ENCODE measurements around the gene CIROP.

The CIROP gene

DNA sequence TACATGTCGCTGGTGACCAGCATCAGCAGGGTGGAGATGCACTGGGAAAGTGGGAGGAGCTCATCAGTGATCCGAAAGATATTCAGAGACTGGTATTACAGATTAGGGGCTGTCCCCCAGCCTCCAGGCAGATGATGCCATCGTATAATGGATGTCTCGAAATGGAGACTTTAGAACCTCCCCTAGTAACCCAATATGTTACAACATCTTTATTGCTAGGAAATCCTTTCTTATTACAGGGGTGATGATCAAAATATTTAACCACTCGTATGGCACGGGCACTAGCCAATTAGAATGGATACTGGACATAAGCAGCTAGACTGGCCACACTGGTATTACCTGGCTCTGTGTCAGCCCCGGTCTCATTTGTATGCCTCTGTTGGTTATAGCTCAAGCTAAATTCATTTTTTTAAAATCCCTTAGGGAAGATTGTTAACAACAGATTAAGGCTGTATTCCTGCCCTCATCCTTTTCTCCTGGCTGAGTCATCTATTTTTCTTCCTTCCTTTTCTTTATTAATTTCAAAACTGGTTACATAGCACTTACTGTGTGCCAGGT lies 25.0 kb upstream of the CIROP start:
- Histone ChIP-seq H3K79me2 (ENCODE audit: control insufficient read depth, insufficient read depth, low read length, poor library complexity) (no peaks in the 10 kb centered on the region), H2BK12ac (ENCODE audit: low read length) (no peak overlapping the region), H3K79me1 (ENCODE audit: low read length) (no peaks in the 10 kb centered on the region), H3K18ac (ENCODE audit: low read length) (no peak overlapping the region), H2AFZ (ENCODE audit: insufficient read depth, low read length, poor library complexity) (no peak overlapping the region), H3K27ac (ENCODE audit: low read depth, low read length) (no peak overlapping the region), H2BK120ac (ENCODE audit: insufficient read depth, low read length, poor library complexity) (no peak overlapping the region), H3K4me1 (ENCODE audit: control insufficient read depth in 1 of 2, insufficient read depth in 2 of 2, low read length in 2 of 2) (no peaks in the 10 kb centered on the region), H3K9me3 (ENCODE audit: insufficient read depth, low read depth, low read length) (no peaks in the 10 kb centered on the region), H4K12ac (ENCODE audit: low read depth, low read length) (no peak overlapping the region), H3K9ac (ENCODE audit: low read length) (no peak overlapping the region), H3K4me2 (ENCODE audit: low read length) (no peak overlapping the region), H3K27me3 (ENCODE audit: insufficient read depth, low read length) (no peaks in the 10 kb centered on the region), H4K91ac (ENCODE audit: low read depth, low read length) (no peak overlapping the region), H3K4me3 (ENCODE audit: low read depth, low read length) (no peak overlapping the region), H3K23ac (ENCODE audit: low read length) (no peak overlapping the region), H2BK5ac (ENCODE audit: low read depth, low read length, poor library complexity) (no peak overlapping the region), H3K36me3 (ENCODE audit: control insufficient read depth in 1 of 2, insufficient read depth in 2 of 2, low read length in 2 of 2) (peaks cover 26 to 27% of the 10 kb centered on the region in 2 experiments), H2AK5ac (ENCODE audit: low read length) (no peak overlapping the region), H4K8ac (ENCODE audit: low read depth, low read length) (no peak overlapping the region), H3K14ac (ENCODE audit: low read length) (no peak overlapping the region), H3K4ac (ENCODE audit: low read depth, low read length) (no peak overlapping the region)
- peak; percentile 61 to 76 for DNase-seq
- WGBS (ENCODE audit: extremely low coverage, insufficient coverage, insufficient read length) = no CpG with 5 or more reads among the region's 7 CpGs

DNA sequence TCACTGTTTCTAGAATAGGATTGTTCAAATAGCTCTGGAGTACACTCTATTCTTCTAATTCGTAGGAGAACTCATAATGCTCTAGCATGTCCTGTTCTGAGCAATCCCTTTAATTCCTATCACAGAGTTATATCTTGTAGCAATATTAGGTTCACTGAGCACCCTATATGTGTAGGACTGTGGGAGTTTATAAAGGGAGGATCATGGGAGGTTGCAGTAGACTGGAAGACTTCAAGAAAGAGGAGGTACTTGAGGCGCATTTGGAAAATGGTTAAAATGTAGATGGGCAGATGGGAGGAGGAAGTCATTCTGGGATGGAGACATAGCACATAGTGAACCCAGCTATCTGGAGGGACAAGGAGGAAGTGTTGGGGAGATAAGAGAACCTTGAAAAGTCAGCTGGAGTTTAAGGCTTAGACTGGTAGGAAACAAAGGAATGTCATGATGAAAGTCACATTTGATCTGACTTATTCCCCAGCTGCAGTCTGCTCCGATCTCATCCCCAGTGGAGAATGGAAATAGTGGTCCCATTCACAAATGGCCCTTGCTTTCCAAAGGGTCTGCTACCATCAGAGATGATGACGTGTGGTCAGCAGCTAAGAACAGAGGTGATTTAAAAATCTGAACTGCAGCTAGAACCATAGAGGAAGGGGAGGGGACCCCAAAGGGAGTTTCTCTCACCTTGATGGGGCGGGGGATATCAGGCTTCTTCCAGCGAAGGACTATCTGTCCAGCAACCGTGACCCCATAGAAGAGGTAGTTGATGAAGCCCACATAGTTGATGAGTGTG lies 24.4 kb upstream of the CIROP start:
- H3K4ac ChIP-seq (ENCODE audit: low read depth, low read length) = no peak overlapping the region
- H2BK120ac ChIP-seq (ENCODE audit: insufficient read depth, low read length, poor library complexity) = no peak overlapping the region
- H2BK5ac ChIP-seq (ENCODE audit: low read depth, low read length, poor library complexity) = no peak overlapping the region
- no peak overlapping the region for H3K23ac ChIP-seq (ENCODE audit: low read length)
- no peak overlapping the region for H3K27ac ChIP-seq (ENCODE audit: low read depth, low read length)
- H4K12ac ChIP-seq (ENCODE audit: low read depth, low read length) = no peak overlapping the region
- H3K27me3 ChIP-seq (ENCODE audit: insufficient read depth, low read length) = no peaks in the 10 kb centered on the region
- DNase-seq = no peak
- no peaks in the 10 kb centered on the region for H3K79me1 ChIP-seq (ENCODE audit: low read length)
- no peak overlapping the region for H3K18ac ChIP-seq (ENCODE audit: low read length)
- H3K9me3 ChIP-seq (ENCODE audit: insufficient read depth, low read depth, low read length) = no peaks in the 10 kb centered on the region
- no peak overlapping the region for H2AFZ ChIP-seq (ENCODE audit: insufficient read depth, low read length, poor library complexity)
- H4K91ac ChIP-seq (ENCODE audit: low read depth, low read length) = no peak overlapping the region
- no CpG with 5 or more reads among the region's 7 CpGs for WGBS (ENCODE audit: extremely low coverage, insufficient coverage, insufficient read length)
- H2AK5ac ChIP-seq (ENCODE audit: low read length) = no peak overlapping the region
- H3K79me2 ChIP-seq (ENCODE audit: control insufficient read depth, insufficient read depth, low read length, poor library complexity) = no peaks in the 10 kb centered on the region
- no peaks in the 10 kb centered on the region for H3K4me1 ChIP-seq (ENCODE audit: control insufficient read depth in 1 of 2, insufficient read depth in 2 of 2, low read length in 2 of 2)
- no peak overlapping the region for H4K8ac ChIP-seq (ENCODE audit: low read depth, low read length)
- no peak overlapping the region for H2BK12ac ChIP-seq (ENCODE audit: low read length)
- H3K14ac ChIP-seq (ENCODE audit: low read length) = no peak overlapping the region
- H3K9ac ChIP-seq (ENCODE audit: low read length) = no peak overlapping the region
- peaks cover 26 to 27% of the 10 kb centered on the region in 2 experiments for H3K36me3 ChIP-seq (ENCODE audit: control insufficient read depth in 1 of 2, insufficient read depth in 2 of 2, low read length in 2 of 2)
- H3K4me3 ChIP-seq (ENCODE audit: low read depth, low read length) = no peak overlapping the region
- no peak overlapping the region for H3K4me2 ChIP-seq (ENCODE audit: low read length)

DNA sequence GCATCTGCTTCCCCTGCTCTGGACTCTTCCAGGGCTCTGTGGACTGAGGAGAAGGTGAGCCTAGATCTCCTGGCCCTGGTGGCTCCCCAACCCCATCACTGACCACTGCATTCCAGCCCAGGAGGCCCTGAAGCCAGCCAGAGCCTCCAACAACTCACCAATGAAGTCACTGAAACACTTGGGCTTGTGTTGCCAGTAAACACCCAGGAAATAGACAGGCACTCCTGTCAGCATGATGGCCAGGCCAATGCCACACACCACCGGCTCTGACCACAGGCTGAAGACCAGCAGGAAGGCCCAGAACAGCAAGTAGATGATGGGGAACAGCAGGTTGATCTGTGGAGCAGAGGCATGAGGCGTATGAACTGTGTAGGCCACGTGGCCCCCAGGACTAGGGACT lies 23.1 kb upstream of the CIROP start:
- H2AK5ac ChIP-seq (ENCODE audit: low read length) = no peak overlapping the region
- no peak overlapping the region for H4K91ac ChIP-seq (ENCODE audit: low read depth, low read length)
- H3K18ac ChIP-seq (ENCODE audit: low read length) = no peak overlapping the region
- H3K23ac ChIP-seq (ENCODE audit: low read length) = no peak overlapping the region
- no peak overlapping the region for H3K9ac ChIP-seq (ENCODE audit: low read length)
- H3K4ac ChIP-seq (ENCODE audit: low read depth, low read length) = no peak overlapping the region
- H3K36me3 ChIP-seq (ENCODE audit: control insufficient read depth in 1 of 2, insufficient read depth in 2 of 2, low read length in 2 of 2) = peaks cover 26 to 27% of the 10 kb centered on the region in 2 experiments
- no peaks in the 10 kb centered on the region for H3K79me1 ChIP-seq (ENCODE audit: low read length)
- no peak overlapping the region for H2AFZ ChIP-seq (ENCODE audit: insufficient read depth, low read length, poor library complexity)
- WGBS (ENCODE audit: extremely low coverage, insufficient coverage, insufficient read length) = no CpG with 5 or more reads among the region's 3 CpGs
- H3K27ac ChIP-seq (ENCODE audit: low read depth, low read length) = no peak overlapping the region
- no peak overlapping the region for H2BK5ac ChIP-seq (ENCODE audit: low read depth, low read length, poor library complexity)
- no peak overlapping the region for H3K14ac ChIP-seq (ENCODE audit: low read length)
- H4K8ac ChIP-seq (ENCODE audit: low read depth, low read length) = no peak overlapping the region
- no peak overlapping the region for H2BK120ac ChIP-seq (ENCODE audit: insufficient read depth, low read length, poor library complexity)
- no peaks in the 10 kb centered on the region for H3K9me3 ChIP-seq (ENCODE audit: insufficient read depth, low read depth, low read length)
- no peak for DNase-seq
- H3K4me2 ChIP-seq (ENCODE audit: low read length) = no peak overlapping the region
- H3K4me1 ChIP-seq (ENCODE audit: control insufficient read depth in 1 of 2, insufficient read depth in 2 of 2, low read length in 2 of 2) = no peaks in the 10 kb centered on the region
- H3K27me3 ChIP-seq (ENCODE audit: insufficient read depth, low read length) = no peaks in the 10 kb centered on the region
- no peak overlapping the region for H2BK12ac ChIP-seq (ENCODE audit: low read length)
- H3K4me3 ChIP-seq (ENCODE audit: low read depth, low read length) = no peak overlapping the region
- peak overlapping the region; percentile 12 for H4K12ac ChIP-seq (ENCODE audit: low read depth, low read length)
- no peaks in the 10 kb centered on the region for H3K79me2 ChIP-seq (ENCODE audit: control insufficient read depth, insufficient read depth, low read length, poor library complexity)

DNA sequence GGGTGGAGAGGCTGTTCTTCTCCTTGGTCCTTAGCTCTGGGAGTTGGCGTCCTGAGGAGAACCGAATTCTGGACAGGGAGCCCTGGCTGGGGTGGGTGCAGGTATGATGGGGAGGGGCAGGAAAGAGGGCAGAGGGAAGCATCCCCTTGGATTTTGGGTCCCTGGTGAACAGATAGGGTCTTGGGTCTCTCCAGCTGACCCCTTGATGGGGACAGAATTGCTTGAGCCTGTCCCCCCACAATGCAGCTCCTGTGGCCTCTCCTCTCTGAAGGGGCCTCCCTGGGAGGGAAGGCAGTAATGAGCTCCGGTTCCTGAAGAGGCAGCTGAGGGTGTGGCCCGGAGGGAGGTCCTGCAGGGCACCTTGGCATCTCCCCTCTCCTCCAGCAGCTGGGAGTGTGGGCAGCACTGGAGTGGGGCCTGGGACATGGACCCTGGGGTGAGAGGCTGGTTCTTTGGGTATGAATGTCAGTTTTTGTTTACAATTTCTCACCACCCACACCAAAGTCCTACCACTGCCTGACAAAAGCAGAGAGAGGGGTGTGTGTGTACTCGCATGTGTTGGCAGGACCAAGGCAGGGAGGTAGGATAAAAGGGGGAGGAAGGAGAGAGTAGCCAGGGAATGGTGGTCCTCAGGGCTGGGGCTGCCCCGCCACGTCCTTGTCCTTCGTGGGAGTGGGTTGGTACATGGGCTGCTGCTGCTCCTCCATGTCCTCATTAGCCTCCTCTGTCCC lies 21.9 kb upstream of the CIROP start:
- Histone ChIP-seq H3K18ac (ENCODE audit: low read length) (no peak overlapping the region), H4K12ac (ENCODE audit: low read depth, low read length) (no peak overlapping the region), H2BK5ac (ENCODE audit: low read depth, low read length, poor library complexity) (no peak overlapping the region), H2AK5ac (ENCODE audit: low read length) (no peak overlapping the region), H3K79me1 (ENCODE audit: low read length) (no peaks in the 10 kb centered on the region), H2BK12ac (ENCODE audit: low read length) (no peak overlapping the region), H3K36me3 (ENCODE audit: control insufficient read depth in 1 of 2, insufficient read depth in 2 of 2, low read length in 2 of 2) (peaks cover 25 to 26% of the 10 kb centered on the region in 2 experiments), H3K9me3 (ENCODE audit: insufficient read depth, low read depth, low read length) (no peaks in the 10 kb centered on the region), H3K9ac (ENCODE audit: low read length) (no peak overlapping the region), H3K27ac (ENCODE audit: low read depth, low read length) (no peak overlapping the region), H2BK120ac (ENCODE audit: insufficient read depth, low read length, poor library complexity) (no peak overlapping the region), H3K79me2 (ENCODE audit: control insufficient read depth, insufficient read depth, low read length, poor library complexity) (no peaks in the 10 kb centered on the region), H3K4me1 (ENCODE audit: control insufficient read depth in 1 of 2, insufficient read depth in 2 of 2, low read length in 2 of 2) (no peaks in the 10 kb centered on the region), H3K14ac (ENCODE audit: low read length) (no peak overlapping the region), H3K4me2 (ENCODE audit: low read length) (no peak overlapping the region), H2AFZ (ENCODE audit: insufficient read depth, low read length, poor library complexity) (no peak overlapping the region), H4K91ac (ENCODE audit: low read depth, low read length) (no peak overlapping the region), H4K8ac (ENCODE audit: low read depth, low read length) (no peak overlapping the region), H3K23ac (ENCODE audit: low read length) (no peak overlapping the region), H3K4ac (ENCODE audit: low read depth, low read length) (no peak overlapping the region), H3K27me3 (ENCODE audit: insufficient read depth, low read length) (no peaks in the 10 kb centered on the region), H3K4me3 (ENCODE audit: low read depth, low read length) (peak overlapping the region; percentile 43)
- DNase-seq = no peak
- no CpG with 5 or more reads among the region's 8 CpGs for WGBS (ENCODE audit: extremely low coverage, insufficient coverage, insufficient read length)
